ENCODE data around the gene BRME1.

Gene BRME1

GRCh38 chr19:13917888-13918406 lies 12.0 kb upstream of the BRME1 start:
- Histone ChIP-seq H3K4me1 (ENCODE audit: control insufficient read depth in 1 of 2, insufficient read depth in 1 of 2, low read depth in 1 of 2, low read length in 1 of 2) (no peaks in the 10 kb centered on the region), H3K27ac (no peak overlapping the region), H3K36me3 (peaks cover 59% of the 10 kb centered on the region), H3K27me3 (no peaks in the 10 kb centered on the region), H3K9me3 (no peaks in the 10 kb centered on the region), H3K4me3 (ENCODE audit: low read depth in 1 of 2, low read length in 1 of 2) (no peak overlapping the region)
- no peak for TF ChIP-seq CTCF (IDR thresholded peaks at IDR 0.05)

- Histone ChIP-seq H3K9me3 (no peaks in the 10 kb centered on the region), H3K36me3 (peaks cover 50% of the 10 kb centered on the region), H3K27me3 (no peaks in the 10 kb centered on the region), H3K4me1 (ENCODE audit: control insufficient read depth in 1 of 2, insufficient read depth in 1 of 2, low read depth in 1 of 2, low read length in 1 of 2) (peaks cover 0 to 10% of the 10 kb centered on the region in 2 experiments), H3K27ac (no peak overlapping the region), H3K4me3 (ENCODE audit: low read depth in 1 of 2, low read length in 1 of 2) (no peak overlapping the region)
- no peak for TF ChIP-seq CTCF (IDR thresholded peaks at IDR 0.05)
Observed at GRCh38 chr19:13914777-13915176, 8.9 kb upstream of the BRME1 start.

GRCh38 chr19:13913352-13913751 lies 7.4 kb upstream of the BRME1 start:
- Histone ChIP-seq H3K27ac (no peak overlapping the region), H3K36me3 (peaks cover 38% of the 10 kb centered on the region), H3K4me1 (ENCODE audit: control insufficient read depth in 1 of 2, insufficient read depth in 1 of 2, low read depth in 1 of 2, low read length in 1 of 2) (peaks cover 0 to 10% of the 10 kb centered on the region in 2 experiments), H3K4me3 (ENCODE audit: low read depth in 1 of 2, low read length in 1 of 2) (no peak overlapping the region), H3K9me3 (no peaks in the 10 kb centered on the region), H3K27me3 (no peaks in the 10 kb centered on the region)
- no peak for TF ChIP-seq CTCF (IDR thresholded peaks at IDR 0.05)

- Histone ChIP-seq H3K27me3 (no peaks in the 10 kb centered on the region), H3K9me3 (no peaks in the 10 kb centered on the region), H3K4me1 (ENCODE audit: control insufficient read depth in 1 of 2, insufficient read depth in 1 of 2, low read depth in 1 of 2, low read length in 1 of 2) (peaks cover 14 to 20% of the 10 kb centered on the region in 2 experiments), H3K36me3 (peaks cover 22% of the 10 kb centered on the region), H3K4me3 (ENCODE audit: low read depth in 1 of 2, low read length in 1 of 2) (no peak overlapping the region), H3K27ac (no peak overlapping the region)
- no peak for TF ChIP-seq CTCF (IDR thresholded peaks at IDR 0.05)
Observed at GRCh38 chr19:13909430-13909829, 3.5 kb upstream of the BRME1 start.

GRCh38 chr19:13908674-13909073 lies 2.8 kb upstream of the BRME1 start:
- H3K27ac ChIP-seq = no peak overlapping the region
- no peaks in the 10 kb centered on the region for H3K9me3 ChIP-seq
- no peak overlapping the region for H3K4me3 ChIP-seq (ENCODE audit: low read depth in 1 of 2, low read length in 1 of 2)
- H3K27me3 ChIP-seq = no peaks in the 10 kb centered on the region
- TF ChIP-seq CTCF (IDR thresholded peaks at IDR 0.05) = no peak
- H3K36me3 ChIP-seq = peaks cover 17% of the 10 kb centered on the region
- peaks cover 14 to 20% of the 10 kb centered on the region in 2 experiments for H3K4me1 ChIP-seq (ENCODE audit: control insufficient read depth in 1 of 2, insufficient read depth in 1 of 2, low read depth in 1 of 2, low read length in 1 of 2)

GRCh38 chr19:13906910-13907309 lies 993 bp upstream of the BRME1 start:
- H3K36me3 ChIP-seq = no peaks in the 10 kb centered on the region
- no peak for TF ChIP-seq CTCF (IDR thresholded peaks at IDR 0.05)
- peak overlapping the region; percentile 49 for H3K27ac ChIP-seq
- H3K4me1 ChIP-seq (ENCODE audit: control insufficient read depth in 1 of 2, insufficient read depth in 1 of 2, low read depth in 1 of 2, low read length in 1 of 2) = peaks cover 14 to 20% of the 10 kb centered on the region in 2 experiments
- peak overlapping the region; percentile 83 to 94 for H3K4me3 ChIP-seq (ENCODE audit: low read depth in 1 of 2, low read length in 1 of 2)
- H3K9me3 ChIP-seq = no peaks in the 10 kb centered on the region
- H3K27me3 ChIP-seq = no peaks in the 10 kb centered on the region

All from neutrophil (primary cell).